HepG2 (cell line): Measurements from ENCODE around the gene ZNRF3. TPM values are rescaled to one million over a fixed set of nuclear protein-coding genes. Genes with fewer than 3 reads are reported as not detected.

Experiments
- ARHGAP35 ChIP-seq: sonication (generic); formaldehyde crosslinking; IDR thresholded peaks from 2 replicates; pipeline ENCODE4 v1.9.0; 2022; ENCODE audit warnings: mild to moderate bottlenecking, inconsistent platforms, moderate library complexity, missing genetic modification reagents, borderline replicate concordance
- ARID5B ChIP-seq: IDR thresholded peaks from 2 replicates; pipeline ENCODE4 v1.4.0; 2020; ENCODE audit warnings: mild to moderate bottlenecking, missing genetic modification reagents
- ARNT ChIP-seq: fragments of 450-650 bp; IDR thresholded peaks from 2 replicates; pipeline ENCODE4 v1.6.1; 2017
- EED ChIP-seq: sonication (generic); formaldehyde crosslinking; IDR thresholded peaks from 2 replicates; pipeline ENCODE4 v1.5.0; 2020; ENCODE audit warnings: mild to moderate bottlenecking, missing genetic modification reagents
- KDM2A ChIP-seq: sonication (generic); formaldehyde crosslinking; IDR thresholded peaks from 2 replicates; pipeline ENCODE4 v1.4.0; 2020; ENCODE audit warnings: low read depth, missing genetic modification reagents, borderline replicate concordance
- KLF11 ChIP-seq: IDR thresholded peaks from 2 replicates; pipeline ENCODE4 v1.6.1; 2016; ENCODE audit warnings: missing compliant biosample characterization
- NONO ChIP-seq, 2 experiments: fragments of 450-650 bp in 1 of 2; sonication (generic) in 1 of 2; formaldehyde crosslinking in 1 of 2; IDR thresholded peaks in 1 of 2; conservative IDR thresholded peaks in 1 of 2; 2 replicates each; pipeline versions ENCODE4 v1.6.1 to v1.8.0; 2017 to 2022; ENCODE audit warnings: mild to moderate bottlenecking in 1 of 2, missing genetic modification reagents in 1 of 2, moderate library complexity in 1 of 2
- SMARCC2 ChIP-seq: fragments of 450-650 bp; IDR thresholded peaks from 2 replicates; pipeline ENCODE4 v1.6.1; 2017; ENCODE audit warnings: antibody characterized with exemption, mild to moderate bottlenecking
- SRSF9 ChIP-seq: fragments of 200-400 bp; formaldehyde crosslinking; IDR thresholded peaks from 2 replicates; pipeline ENCODE4 v1.6.1; 2018; ENCODE audit warnings: borderline replicate concordance, mild to moderate bottlenecking, low read depth, low read length; ENCODE audit not compliant: insufficient read depth, poor library complexity, severe bottlenecking
- TBX3 ChIP-seq: fragments of 450-650 bp; IDR thresholded peaks from 2 replicates; pipeline ENCODE4 v1.6.1; 2017; ENCODE audit warnings: antibody characterized with exemption, mild to moderate bottlenecking, inconsistent platforms, borderline replicate concordance
- TEF ChIP-seq: sonication (generic); formaldehyde crosslinking; IDR thresholded peaks from 2 replicates; pipeline ENCODE4 v1.5.0; 2020; ENCODE audit warnings: missing genetic modification reagents
- ZBTB14 ChIP-seq: sonication (generic); formaldehyde crosslinking; IDR thresholded peaks from 2 replicates; pipeline ENCODE4 v1.4.0; 2020; ENCODE audit warnings: missing genetic modification reagents
- ZNF235 ChIP-seq: sonication (generic); formaldehyde crosslinking; IDR thresholded peaks from 2 replicates; pipeline ENCODE4 v1.8.1; 2023; ENCODE audit warnings: mild to moderate bottlenecking, missing genetic modification reagents, borderline replicate concordance
- ZNF331 ChIP-seq: sonication (generic); formaldehyde crosslinking; IDR thresholded peaks from 2 replicates; pipeline ENCODE4 v1.4.0; 2020; ENCODE audit warnings: missing genetic modification reagents
- ZNF577 ChIP-seq: sonication (generic); formaldehyde crosslinking; IDR thresholded peaks from 2 replicates; pipeline ENCODE4 v1.4.0; 2020; ENCODE audit warnings: mild to moderate bottlenecking, low read depth, missing genetic modification reagents, borderline replicate concordance
- ZSCAN31 ChIP-seq: sonication (generic); formaldehyde crosslinking; IDR thresholded peaks from 2 replicates; pipeline ENCODE4 v1.5.0; 2020; ENCODE audit warnings: low read depth, mild to moderate bottlenecking, missing genetic modification reagents
- polyA plus RNA-seq, 8 experiments: library from polyadenylated mRNA; depleted of rRNA in 3 of 8; stranded (reverse) in 7 of 8; unstranded in 1 of 8; fragments of >200 nt; fragmentation: Illumina TruSeq in 4 of 8; extraction: Trizol in 4 of 8; gene quantifications; 2 replicates each; pipeline versions ENCODE4 v1.2.1 to v1.2.3, GENCODE V29; 2011 to 2016; ENCODE audit warnings: low read depth in 4 of 8, missing spikeins in 1 of 8, mixed read lengths in 1 of 8; ENCODE audit not compliant: insufficient read depth in 1 of 8
- total RNA-seq, 5 experiments: library from RNA; depleted of rRNA; stranded (reverse); fragments of >200 nt; fragmentation: Illumina TruSeq; extraction: Trizol; gene quantifications; 2 replicates each; pipeline ENCODE4 v1.2.3, GENCODE V29; 2016; ENCODE audit warnings: low read depth in 1 of 5
- TF ChIP-seq, protein P1 (sequence below), 2 experiments: sonication (generic) in 1 of 2; formaldehyde crosslinking in 1 of 2; IDR thresholded peaks; 2 replicates each; pipeline versions ENCODE4 v1.4.0 to v1.6.1; 2016 to 2020; ENCODE audit warnings: borderline replicate concordance in 1 of 2, low read depth in 1 of 2, mild to moderate bottlenecking in 1 of 2, missing genetic modification reagents in 1 of 2

The ZNRF3 gene
- total and polyA plus RNA-seq, 2 of the 13 experiments (the other 11 are each of a cell fraction or from before 2014, with no cell fraction given): 20.3 to 36.7 TPM

DNA sequence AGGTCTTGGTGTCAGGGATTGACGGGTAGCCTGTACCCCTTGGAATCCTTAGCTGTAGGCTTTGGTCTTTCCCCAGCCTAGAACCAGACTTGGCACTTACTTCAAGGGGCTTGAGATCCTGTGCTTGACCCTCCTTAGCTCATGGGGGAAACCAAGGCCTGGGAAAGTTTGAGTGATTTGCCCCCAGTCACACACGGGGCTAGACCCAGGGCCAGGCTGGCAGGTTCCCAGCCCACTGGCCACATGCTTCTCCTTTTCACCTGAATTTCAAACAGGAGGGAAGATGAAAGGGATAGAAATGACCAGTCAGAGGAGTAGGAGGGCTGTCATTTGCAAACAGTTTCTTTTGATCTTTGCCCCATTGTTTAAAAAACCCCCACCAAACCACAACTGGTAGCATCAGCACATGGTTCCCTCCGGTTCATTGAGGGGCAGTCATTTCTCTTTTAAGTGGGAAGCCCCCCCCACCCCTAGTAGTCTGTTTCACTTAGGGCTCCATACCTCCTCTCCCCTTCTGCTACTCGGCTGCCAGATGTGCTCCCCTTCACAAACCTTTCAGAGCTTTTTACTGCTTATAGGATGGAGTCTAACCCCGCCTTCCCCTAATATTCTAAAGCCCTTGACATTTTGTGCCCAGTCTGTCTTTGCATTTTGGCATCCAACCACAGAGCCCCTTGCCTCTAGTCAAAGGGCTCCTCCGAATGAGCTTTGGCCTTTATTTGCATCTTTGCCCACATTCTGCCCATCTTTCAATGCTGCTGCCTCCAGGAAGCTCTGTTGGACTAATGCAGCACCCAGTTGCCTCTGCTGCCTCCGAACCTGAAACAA, 37.6 kb downstream of the ZNRF3 start (continued):
- TF ChIP-seq ARID5B (CRISPR knock-in tag): peak; percentile 88
- peak; percentile 19; the same call in 1 of the 2 replicates for TF ChIP-seq TEF
- TF ChIP-seq ARHGAP35 (CRISPR knock-in tag): no peak
- TF ChIP-seq ZNF577: no peak
- TF ChIP-seq KLF11 (CRISPR knock-in tag): peak; percentile 67; the same call in 1 of the 2 replicates
- no peak for TF ChIP-seq ARNT
- TF ChIP-seq SRSF9: no peak
- TF ChIP-seq TBX3: peak; percentile 58; the same call in 1 of the 2 replicates
- TF ChIP-seq EED (CRISPR knock-in tag): no peak
- no peak for TF ChIP-seq ZBTB14 (CRISPR knock-in tag)
- no peak for TF ChIP-seq SMARCC2
- TF ChIP-seq ZNF235 (CRISPR knock-in tag): no peak
- TF ChIP-seq, protein P1, sequence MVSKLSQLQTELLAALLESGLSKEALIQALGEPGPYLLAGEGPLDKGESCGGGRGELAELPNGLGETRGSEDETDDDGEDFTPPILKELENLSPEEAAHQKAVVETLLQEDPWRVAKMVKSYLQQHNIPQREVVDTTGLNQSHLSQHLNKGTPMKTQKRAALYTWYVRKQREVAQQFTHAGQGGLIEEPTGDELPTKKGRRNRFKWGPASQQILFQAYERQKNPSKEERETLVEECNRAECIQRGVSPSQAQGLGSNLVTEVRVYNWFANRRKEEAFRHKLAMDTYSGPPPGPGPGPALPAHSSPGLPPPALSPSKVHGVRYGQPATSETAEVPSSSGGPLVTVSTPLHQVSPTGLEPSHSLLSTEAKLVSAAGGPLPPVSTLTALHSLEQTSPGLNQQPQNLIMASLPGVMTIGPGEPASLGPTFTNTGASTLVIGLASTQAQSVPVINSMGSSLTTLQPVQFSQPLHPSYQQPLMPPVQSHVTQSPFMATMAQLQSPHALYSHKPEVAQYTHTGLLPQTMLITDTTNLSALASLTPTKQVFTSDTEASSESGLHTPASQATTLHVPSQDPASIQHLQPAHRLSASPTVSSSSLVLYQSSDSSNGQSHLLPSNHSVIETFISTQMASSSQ (IDR thresholded peaks at IDR 0.05; ENCODE audit: low read depth): peak; percentile 70
- TF ChIP-seq, protein P1 (CRISPR knock-in tag; IDR thresholded peaks at IDR 0.05; ENCODE audit: borderline replicate concordance): peak; percentile 86; the same call in 1 of the 2 replicates
- TF ChIP-seq KDM2A (CRISPR knock-in tag): no peak
- no peak for TF ChIP-seq ZNF331
- TF ChIP-seq NONO (IDR thresholded peaks at IDR 0.05): no peak
- no peak; the same call in 1 of the 2 replicates for TF ChIP-seq NONO (CRISPR knock-in tag; conservative IDR thresholded peaks at IDR 0.05)
- TF ChIP-seq ZSCAN31 (CRISPR knock-in tag): no peak
